Thymus (tissue), 11 donors: ENCODE data around the gene DCTPP1. TPM values are rescaled to one million over a fixed set of nuclear protein-coding genes. Genes with fewer than 3 reads are reported as not detected.
A peak's percentile ranks its signal among the peaks of the same experiment; 100 is the strongest.
"Not testable (repeated sequence)": the region's sequence is repeated elsewhere in the genome, so short reads cannot be mapped to it uniquely, and the experiment has no call there.

ENCODE experiments used
- DNase-seq, 9 donors: peaks; one replicate each; pipeline ENCODE4 v3.0.0-alpha.2; 2013; ENCODE audit warnings: low spot score in 9 of 9, low read depth in 6 of 9, missing footprints in 1 of 9
- H3K27ac ChIP-seq, 2 donors: one replicate each; pipeline ENCODE4 v1.5.1; 2013; ENCODE audit warnings: control low read depth in 1 of 2, low read depth in 1 of 2, low read length in 1 of 2, mild to moderate bottlenecking in 1 of 2, moderate library complexity in 1 of 2
- H3K27me3 ChIP-seq, 2 donors: one replicate each; pipeline ENCODE4 v1.5.1; 2013; ENCODE audit warnings: low read length in 1 of 2; ENCODE audit not compliant: control insufficient read depth in 2 of 2, insufficient read depth in 1 of 2
- H3K36me3 ChIP-seq, 2 donors: one replicate each; pipeline ENCODE4 v1.5.1; 2013; ENCODE audit warnings: low read length in 1 of 2, mild to moderate bottlenecking in 1 of 2, moderate library complexity in 1 of 2; ENCODE audit not compliant: control insufficient read depth in 2 of 2, insufficient read depth in 2 of 2
- H3K4me1 ChIP-seq, 2 donors: one replicate each; pipeline ENCODE4 v1.5.1; 2013; ENCODE audit warnings: low read length in 2 of 2; ENCODE audit not compliant: control insufficient read depth in 2 of 2, insufficient read depth in 2 of 2
- H3K4me3 ChIP-seq, 2 donors: one replicate each; pipeline ENCODE4 v1.5.1; 2013; ENCODE audit warnings: low read length in 2 of 2, control low read depth in 1 of 2, mild to moderate bottlenecking in 1 of 2
- H3K9me3 ChIP-seq, 2 donors: one replicate each; pipeline ENCODE4 v1.5.1; 2013; ENCODE audit warnings: low read length in 1 of 2, mild to moderate bottlenecking in 1 of 2; ENCODE audit not compliant: control insufficient read depth in 2 of 2, insufficient read depth in 1 of 2
- WGBS: extraction: QIAGEN DNeasy Blood & Tissue Kit; methylation state at CpG from one replicate; pipeline ENCODE4 v1.1.7; 2013; 5-methylcytosine and 5-hydroxymethylcytosine counted together
- polyA plus RNA-seq: library from polyadenylated mRNA; stranded (reverse); fragments of 200-250 nt; gene quantifications from one replicate; pipeline ENCODE4 v1.2.3, GENCODE V29; 2013
- total RNA-seq: library from RNA; stranded (reverse); fragments of 120-200 nt; gene quantifications from one replicate; pipeline ENCODE4 v1.2.4, GENCODE V29; 2013
- donor health status: healthy.

The DCTPP1 gene
- total and polyA plus RNA-seq, 2 donors: 20.6 to 27.4 TPM

- DNase-seq: no peak
- Histone ChIP-seq H3K36me3 (no peaks in the 10 kb centered on the region), H3K27ac (peak overlapping the region in 1 of 2 donors; percentile 98), H3K27me3 (no peaks in the 10 kb centered on the region), H3K4me3 (no peak overlapping the region), H3K4me1 (peaks cover 26 to 78% of the 10 kb centered on the region in 2 donors), H3K9me3 (no peaks in the 10 kb centered on the region)
- 100% methylated on average over 1 of the region's 1 CpG for WGBS
These were observed 27.4 kb upstream of the DCTPP1 start for GRCh38 chr16:30457256-30457655.

GRCh38 chr16:30456302-30456701 lies 26.5 kb upstream of the DCTPP1 start:
- Histone ChIP-seq H3K27me3 (no peaks in the 10 kb centered on the region), H3K36me3 (no peaks in the 10 kb centered on the region), H3K27ac (no peak overlapping the region), H3K4me1 (peaks cover 25 to 71% of the 10 kb centered on the region in 2 donors), H3K9me3 (no peaks in the 10 kb centered on the region), H3K4me3 (no peak overlapping the region)
- no peak for DNase-seq
- WGBS: 94% methylated on average over 1 of the region's 1 CpG

- not testable (repeated sequence) for H3K27ac ChIP-seq, DNase-seq, H3K27me3 ChIP-seq, H3K36me3 ChIP-seq, H3K4me3 ChIP-seq, H3K9me3 ChIP-seq
- H3K4me1 ChIP-seq: peaks cover 19 to 55% of the 10 kb centered on the region in 2 donors
- 92% methylated on average over 20 of the region's 20 CpGs for WGBS
These were observed 23.1 kb upstream of the DCTPP1 start for GRCh38 chr16:30452709-30453580.

- DNase-seq: no peak
- Histone ChIP-seq H3K4me1 (peaks cover 27 to 50% of the 10 kb centered on the region in 2 donors), H3K36me3 (peaks cover 0 to 5% of the 10 kb centered on the region in 2 donors), H3K9me3 (peaks cover 0 to 8% of the 10 kb centered on the region in 2 donors), H3K4me3 (no peak overlapping the region), H3K27ac (no peak overlapping the region), H3K27me3 (no peaks in the 10 kb centered on the region)
- WGBS: 99% methylated on average over 3 of the region's 3 CpGs
These were observed 19.2 kb upstream of the DCTPP1 start for GRCh38 chr16:30449116-30449435.

GRCh38 chr16:30447512-30448226 lies 17.8 kb upstream of the DCTPP1 start:
- Histone ChIP-seq H3K36me3 (peaks cover 0 to 16% of the 10 kb centered on the region in 2 donors), H3K9me3 (peaks cover 0 to 11% of the 10 kb centered on the region in 2 donors), H3K27ac (no peak overlapping the region), H3K4me1 (peaks cover 30 to 46% of the 10 kb centered on the region in 2 donors), H3K4me3 (no peak overlapping the region), H3K27me3 (no peaks in the 10 kb centered on the region)
- WGBS: 96% methylated on average over 12 of the region's 12 CpGs
- no peak for DNase-seq

GRCh38 chr16:30446203-30446595 lies 16.4 kb upstream of the DCTPP1 start:
- WGBS: 85% methylated on average over 10 of the region's 10 CpGs
- Histone ChIP-seq H3K27me3 (no peaks in the 10 kb centered on the region), H3K9me3 (peaks cover 0 to 14% of the 10 kb centered on the region in 2 donors), H3K27ac (peak overlapping the region; percentile 89 to 91), H3K4me3 (peak overlapping the region; percentile 80 to 100), H3K4me1 (peaks cover 30 to 44% of the 10 kb centered on the region in 2 donors), H3K36me3 (peaks cover 0 to 16% of the 10 kb centered on the region in 2 donors)
- no peak for DNase-seq

GRCh38 chr16:30445408-30446202 lies 15.8 kb upstream of the DCTPP1 start, which contains the start of gene SEPHS2:
SEPHS2 (minus strand) TSS chr16:30445874; CDS start chr16:30445727, 147 bp downstream.
- 1% methylated on average over 59 of the region's 59 CpGs for WGBS
- Histone ChIP-seq H3K27me3 (no peaks in the 10 kb centered on the region), H3K9me3 (peaks cover 0 to 11% of the 10 kb centered on the region in 2 donors), H3K4me1 (peaks cover 24 to 38% of the 10 kb centered on the region in 2 donors), H3K4me3 (peak within 1 kb of the TSS; percentile 80 to 100), H3K27ac (peak within 1 kb of the TSS; percentile 91 to 95), H3K36me3 (peaks cover 0 to 16% of the 10 kb centered on the region in 2 donors)
- DNase-seq: peak; percentile 92 to 100 (median 98)

GRCh38 chr16:30445149-30445407 lies 15.2 kb upstream of the DCTPP1 start:
- Histone ChIP-seq H3K4me3 (peak overlapping the region; percentile 80 to 100), H3K4me1 (peaks cover 19 to 33% of the 10 kb centered on the region in 2 donors), H3K9me3 (peaks cover 0 to 11% of the 10 kb centered on the region in 2 donors), H3K27ac (peak overlapping the region; percentile 91 to 95), H3K36me3 (peaks cover 0 to 16% of the 10 kb centered on the region in 2 donors), H3K27me3 (no peaks in the 10 kb centered on the region)
- DNase-seq: no peak
- 38% methylated on average over 11 of the region's 11 CpGs for WGBS
